PC-3 (cell line): ENCODE data around the gene SLC44A2. TPM values are rescaled to one million over a fixed set of nuclear protein-coding genes. Genes with fewer than 3 reads are reported as not detected.
A peak's percentile ranks its signal among the peaks of the same experiment; 100 is the strongest.

Experiments
- ATAC-seq: fragments of 200-7000 bp; cut with Tn5 transposase; 2 replicates; pipeline ENCODE4 v1.9.1; 2020; ENCODE audit warnings: mild to moderate bottlenecking, moderate library complexity
- BruUV-seq: library from RNA; stranded (reverse); fragments of 400-500 nt; replicated peaks from 2 replicates; lab custom pipeline; 2021; lab: Mats Ljungman, UMichigan
- CTCF ChIA-PET: fragments of 300-600 bp; sonication (Branson Sonifier 250); formaldehyde crosslinking; loops from one replicate; lab custom pipeline; 2022; ENCODE audit warnings: antibody characterized with exemption; lab: Charles Lee
- POLR2A ChIA-PET: fragments of 300-600 bp; sonication (Branson Sonifier 250); formaldehyde crosslinking; loops from one replicate; lab custom pipeline; 2022; ENCODE audit warnings: antibody characterized with exemption; ENCODE audit not compliant: unreplicated experiment; lab: Charles Lee
- DNase-seq: peaks from one replicate; pipeline ENCODE4 v3.0.0-alpha.2; 2015
- H2AFZ ChIP-seq: fragments of 300-600 bp; sonication (generic); 2 replicates; pipeline ENCODE4 v1.6.0; 2016; ENCODE audit warnings: antibody characterized with exemption, low read length
- H3F3A ChIP-seq: fragments of 300-600 bp; sonication (generic); one replicate; pipeline ENCODE4 v1.6.0; 2017; ENCODE audit warnings: antibody characterized with exemption, low read length, control low read depth, mild to moderate bottlenecking; ENCODE audit not compliant: unreplicated experiment
- H3K27ac ChIP-seq: fragments of 300-600 bp; sonication (generic); 2 replicates; pipeline ENCODE4 v1.5.1; 2016; ENCODE audit warnings: mild to moderate bottlenecking, low read length
- H3K27me3 ChIP-seq: fragments of 300-600 bp; sonication (generic); 2 replicates; pipeline ENCODE4 v1.6.1; 2016; ENCODE audit warnings: low read length, mixed read lengths
- H3K36me3 ChIP-seq: fragments of 300-600 bp; sonication (generic); 2 replicates; pipeline ENCODE4 v1.6.1; 2016; ENCODE audit warnings: low read depth, mixed run types, low read length, mixed read lengths
- H3K4me1 ChIP-seq: fragments of 300-600 bp; sonication (generic); 2 replicates; pipeline ENCODE4 v1.5.1; 2016; ENCODE audit warnings: low read length; ENCODE audit not compliant: insufficient read depth
- H3K4me2 ChIP-seq: fragments of 300-600 bp; sonication (generic); 2 replicates; pipeline ENCODE4 v1.6.0; 2016; ENCODE audit warnings: low read length
- H3K4me3 ChIP-seq: fragments of 300-600 bp; sonication (generic); 2 replicates; pipeline ENCODE4 v1.5.1; 2016; ENCODE audit warnings: mild to moderate bottlenecking, low read length, mixed read lengths
- H3K79me2 ChIP-seq: fragments of 300-600 bp; sonication (generic); 2 replicates; pipeline ENCODE4 v1.6.1; 2017; ENCODE audit warnings: low read length, mixed read lengths
- H3K9ac ChIP-seq: fragments of 300-600 bp; sonication (generic); 2 replicates; pipeline ENCODE4 v1.6.0; 2016; ENCODE audit warnings: mild to moderate bottlenecking, low read length
- H3K9me2 ChIP-seq: fragments of 300-600 bp; sonication (generic); replicated peaks from 2 replicates; pipeline ENCODE4 v1.6.1; 2016; ENCODE audit warnings: mixed run types, low read length, mixed read lengths
- H3K9me3 ChIP-seq: fragments of 300-600 bp; sonication (generic); 2 replicates; pipeline ENCODE4 v1.6.1; 2016; ENCODE audit warnings: low read length, mixed read lengths
- H4K20me1 ChIP-seq: fragments of 300-600 bp; sonication (generic); 2 replicates; pipeline ENCODE4 v1.6.1; 2016; ENCODE audit warnings: low read length, mixed read lengths
- EZH2 ChIP-seq: fragments of 300-600 bp; sonication (generic); IDR thresholded peaks from one replicate; pipeline ENCODE4 v1.6.1; 2017; ENCODE audit warnings: antibody characterized with exemption, mild to moderate bottlenecking, low read length; ENCODE audit not compliant: unreplicated experiment
- EZH2phosphoT487 ChIP-seq: fragments of 300-600 bp; sonication (generic); IDR thresholded peaks from 2 replicates; pipeline ENCODE4 v1.6.1; 2018; ENCODE audit warnings: mild to moderate bottlenecking, antibody characterized with exemption, low read length, borderline replicate concordance
- intact Hi-C: fragments of 100-400 bp; cut with micrococcal nuclease; formaldehyde crosslinking; loops from 2 replicates; pipeline ENCODE4 v1.9.0; 2023
- total RNA-seq: library from RNA; depleted of rRNA; stranded (reverse); fragments of >200 nt; gene quantifications from 2 replicates; pipeline ENCODE4 v1.2.3, GENCODE V29; 2014
- TF ChIP-seq, protein P1 (sequence below): fragments of 300-600 bp; sonication (generic); conservative IDR thresholded peaks from 2 replicates; pipeline ENCODE4 v1.5.1; 2017; ENCODE audit warnings: antibody characterized with exemption, low read depth, mild to moderate bottlenecking, low read length

The SLC44A2 gene
- total RNA-seq, 1 experiment from 2014 or later: 63.9 TPM

DNA sequence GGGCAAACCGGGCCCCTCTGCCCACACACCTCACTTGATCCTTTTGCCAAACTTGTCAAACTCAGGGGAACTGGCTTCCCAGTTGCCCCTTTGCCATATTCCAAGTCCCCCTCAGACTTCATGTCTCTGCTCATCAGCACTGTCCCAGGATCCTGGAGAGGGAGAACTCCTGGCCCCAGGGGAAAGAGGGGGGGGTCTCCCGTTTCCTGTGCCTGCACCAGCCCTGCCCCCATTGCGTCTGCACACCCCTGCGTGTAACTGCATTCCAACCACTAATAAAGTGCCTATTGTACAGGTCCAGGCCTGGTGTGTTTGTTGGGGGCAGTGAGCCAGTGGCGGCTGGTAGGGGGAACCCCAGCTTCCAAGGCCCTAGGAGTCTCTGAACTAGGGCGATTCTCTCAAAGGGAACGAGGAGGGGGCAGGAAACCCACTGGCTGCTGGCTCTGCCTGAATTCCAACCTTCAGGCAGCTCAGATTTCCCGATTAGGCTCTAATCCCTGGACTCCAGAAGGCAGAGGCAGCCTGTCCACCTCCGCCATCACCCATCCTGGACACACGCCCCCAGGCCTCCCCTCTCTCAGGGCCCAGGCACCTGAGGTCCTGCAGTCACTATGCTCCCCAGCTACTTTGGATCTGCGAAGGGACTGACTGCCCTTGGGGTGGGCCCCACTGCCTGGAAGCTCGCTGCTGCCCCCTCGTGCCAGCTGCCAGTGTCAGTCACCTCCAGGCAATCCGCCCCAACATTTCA is 19.1 kb downstream of the SLC44A2 start:
- Histone ChIP-seq H3K4me3 (no peak overlapping the region), H3K9ac (no peak overlapping the region), H3K36me3 (peaks cover 4% of the 10 kb centered on the region; the same call in 1 of the 2 replicates), H4K20me1 (no peaks in the 10 kb centered on the region), H3K27ac (no peak overlapping the region), H3K9me2 (no peaks in the 10 kb centered on the region), H3K9me3 (no peaks in the 10 kb centered on the region), H3K4me1 (no peaks in the 10 kb centered on the region), H3F3A (no peaks in the 10 kb centered on the region), H3K4me2 (no peak overlapping the region), H2AFZ (no peak overlapping the region), H3K27me3 (no peaks in the 10 kb centered on the region), H3K79me2 (no peaks in the 10 kb centered on the region)
- intact Hi-C loops: loop anchor here (1.0 to 10.0 kb wide), 3 partner anchors 63 to 170 kb away; no protein-coding TSS in a partner anchor
- DNase-seq (peak; percentile 83), ATAC-seq (peak; percentile 98)
- TF ChIP-seq, protein P1, sequence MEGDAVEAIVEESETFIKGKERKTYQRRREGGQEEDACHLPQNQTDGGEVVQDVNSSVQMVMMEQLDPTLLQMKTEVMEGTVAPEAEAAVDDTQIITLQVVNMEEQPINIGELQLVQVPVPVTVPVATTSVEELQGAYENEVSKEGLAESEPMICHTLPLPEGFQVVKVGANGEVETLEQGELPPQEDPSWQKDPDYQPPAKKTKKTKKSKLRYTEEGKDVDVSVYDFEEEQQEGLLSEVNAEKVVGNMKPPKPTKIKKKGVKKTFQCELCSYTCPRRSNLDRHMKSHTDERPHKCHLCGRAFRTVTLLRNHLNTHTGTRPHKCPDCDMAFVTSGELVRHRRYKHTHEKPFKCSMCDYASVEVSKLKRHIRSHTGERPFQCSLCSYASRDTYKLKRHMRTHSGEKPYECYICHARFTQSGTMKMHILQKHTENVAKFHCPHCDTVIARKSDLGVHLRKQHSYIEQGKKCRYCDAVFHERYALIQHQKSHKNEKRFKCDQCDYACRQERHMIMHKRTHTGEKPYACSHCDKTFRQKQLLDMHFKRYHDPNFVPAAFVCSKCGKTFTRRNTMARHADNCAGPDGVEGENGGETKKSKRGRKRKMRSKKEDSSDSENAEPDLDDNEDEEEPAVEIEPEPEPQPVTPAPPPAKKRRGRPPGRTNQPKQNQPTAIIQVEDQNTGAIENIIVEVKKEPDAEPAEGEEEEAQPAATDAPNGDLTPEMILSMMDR: peak; percentile 92
- TF ChIP-seq EZH2 (no peak), EZH2phosphoT487 (no peak)
- ChIA-PET CTCF (interaction anchor here (0.6 to 2.6 kb wide), 10 partner anchors 13 to 747 kb away, joined by 3 to 90 read pairs (median 5); partner anchors contain the start of gene SLC44A2), POLR2A (interaction anchor here (0.6 kb wide), 1 partner anchor 168 kb away, joined by 6 read pairs; no protein-coding TSS in a partner anchor)
- no TSS peak for BruUV-seq

DNA sequence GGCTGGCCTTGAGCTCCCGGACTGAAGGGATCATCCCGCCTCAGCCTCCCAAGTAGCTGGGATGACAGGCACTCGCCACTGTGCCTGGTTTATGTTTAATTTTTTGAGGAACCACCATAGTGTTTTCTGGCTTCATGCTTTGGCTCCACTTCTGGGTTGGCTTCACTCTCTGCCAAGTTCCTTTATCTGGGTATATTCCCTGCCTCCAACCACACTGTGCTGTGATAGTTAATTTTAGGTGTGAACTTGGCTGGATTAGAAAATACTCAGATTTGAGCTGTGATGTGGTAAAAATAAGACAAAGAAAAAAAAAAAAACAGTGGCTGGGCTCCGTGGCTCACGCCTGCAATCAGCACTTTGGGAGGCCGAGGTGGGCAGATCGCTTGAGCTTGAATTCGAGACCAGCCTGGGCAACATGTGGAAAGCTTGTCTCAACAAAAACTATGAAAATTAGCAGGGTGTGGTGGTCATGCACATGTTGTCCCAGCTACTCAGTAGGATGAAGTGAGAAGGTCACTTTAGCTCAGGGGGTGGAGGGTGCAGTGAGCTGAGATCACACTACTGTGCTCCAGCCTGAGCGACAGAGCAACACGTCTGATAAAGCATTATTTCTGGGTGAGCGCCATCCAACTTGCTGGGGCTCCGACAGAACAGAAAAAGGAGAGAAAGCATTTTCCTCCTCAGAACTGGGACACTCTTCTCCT is 21.3 kb downstream of the SLC44A2 start:
- Histone ChIP-seq H3K4me2 (no peak overlapping the region), H3K79me2 (no peaks in the 10 kb centered on the region), H3K27ac (no peak overlapping the region), H3K36me3 (no peaks in the 10 kb centered on the region; the same call in 1 of the 2 replicates), H3K9me3 (no peaks in the 10 kb centered on the region), H3K9ac (no peak overlapping the region), H2AFZ (no peak overlapping the region), H3K4me1 (no peaks in the 10 kb centered on the region), H3K27me3 (no peaks in the 10 kb centered on the region), H3K9me2 (no peaks in the 10 kb centered on the region), H3K4me3 (no peak overlapping the region), H4K20me1 (no peaks in the 10 kb centered on the region), H3F3A (no peaks in the 10 kb centered on the region)
- POLR2A ChIA-PET: no interaction called here
- TF ChIP-seq, protein P1: no peak
- TF ChIP-seq EZH2 (no peak), EZH2phosphoT487 (no peak)
- intact Hi-C loops: loop anchor here (10.0 kb wide), 1 partner anchor 172 kb away; no protein-coding TSS in a partner anchor
- ATAC-seq (no peak), DNase-seq (no peak)
- CTCF ChIA-PET: interaction anchor here (0.5 to 2.2 kb wide), 3 partner anchors 53 to 256 kb away, joined by 3 to 10 read pairs (median 4); no protein-coding TSS in a partner anchor
- no TSS peak for BruUV-seq
